ENCODE results near the gene FUNDC1. TPM values are rescaled to one million over a fixed set of nuclear protein-coding genes. Genes with fewer than 3 reads are reported as not detected.

Gene FUNDC1
- total RNA-seq, 1 donor from 2014 or later, result 17.0 TPM

DNA sequence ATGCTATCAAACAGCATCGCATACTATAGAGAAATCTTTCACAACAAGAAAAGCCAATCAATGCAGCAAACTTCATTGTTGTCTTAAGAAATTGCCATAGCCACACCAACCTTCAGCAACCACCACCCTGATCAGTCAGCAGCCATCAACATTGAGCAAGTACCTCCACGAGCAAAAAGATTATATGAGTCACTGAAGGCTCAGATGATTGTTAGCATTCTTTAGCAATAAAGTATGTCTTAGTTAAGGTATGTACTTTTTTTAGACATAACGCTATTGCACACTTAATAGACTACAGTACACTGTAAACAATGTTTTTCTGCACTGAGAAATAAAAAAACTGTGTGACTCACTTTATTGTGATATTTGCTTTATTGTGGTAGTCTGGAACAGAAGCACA is 37.8 kb upstream of the FUNDC1 start:
- Histone ChIP-seq H3K9me3 (ENCODE audit: insufficient read depth, low read depth, low read length) (no peaks in the 10 kb centered on the region), H3K27ac (ENCODE audit: low read depth, low read length) (no peak overlapping the region), H3K4me2 (ENCODE audit: low read length) (no peak overlapping the region), H2AFZ (ENCODE audit: low read depth, low read length) (no peak overlapping the region), H3K36me3 (ENCODE audit: insufficient read depth, low read length) (no peaks in the 10 kb centered on the region), H3K4me3 (ENCODE audit: insufficient read depth, low read depth, low read length) (no peak overlapping the region), H3K79me2 (ENCODE audit: insufficient read depth, low read length) (no peaks in the 10 kb centered on the region), H3K27me3 (ENCODE audit: insufficient read depth, low read length) (no peaks in the 10 kb centered on the region), H3K4me1 (ENCODE audit: insufficient read depth, low read length) (no peaks in the 10 kb centered on the region), H3K9ac (ENCODE audit: low read length) (no peak overlapping the region), H4K20me1 (ENCODE audit: insufficient read depth, low read length) (no peaks in the 10 kb centered on the region)
- FAIRE-seq (peak; percentile 9), DNase-seq (ENCODE audit: low read depth) (peak; percentile 68)
- no peak overlapping the region for H3K4me3 Mint-ChIP-seq (ENCODE audit: unreplicated experiment)
- H3K4me1 Mint-ChIP-seq (ENCODE audit: low read depth, unreplicated experiment), result peaks cover 2% of the 10 kb centered on the region
- no peaks in the 10 kb centered on the region for H3K36me3 Mint-ChIP-seq (ENCODE audit: low read depth, unreplicated experiment)
- H3K27me3 Mint-ChIP-seq (ENCODE audit: low read depth, unreplicated experiment), result no peaks in the 10 kb centered on the region
- H3K9me3 Mint-ChIP-seq (ENCODE audit: unreplicated experiment), result no peaks in the 10 kb centered on the region
- H3K27ac Mint-ChIP-seq (ENCODE audit: unreplicated experiment), result peak overlapping the region; percentile 62
- TF ChIP-seq EZH2 (IDR thresholded peaks at IDR 0.05; ENCODE audit: insufficient read depth, low read length), result no peak
- TF ChIP-seq, protein P1, sequence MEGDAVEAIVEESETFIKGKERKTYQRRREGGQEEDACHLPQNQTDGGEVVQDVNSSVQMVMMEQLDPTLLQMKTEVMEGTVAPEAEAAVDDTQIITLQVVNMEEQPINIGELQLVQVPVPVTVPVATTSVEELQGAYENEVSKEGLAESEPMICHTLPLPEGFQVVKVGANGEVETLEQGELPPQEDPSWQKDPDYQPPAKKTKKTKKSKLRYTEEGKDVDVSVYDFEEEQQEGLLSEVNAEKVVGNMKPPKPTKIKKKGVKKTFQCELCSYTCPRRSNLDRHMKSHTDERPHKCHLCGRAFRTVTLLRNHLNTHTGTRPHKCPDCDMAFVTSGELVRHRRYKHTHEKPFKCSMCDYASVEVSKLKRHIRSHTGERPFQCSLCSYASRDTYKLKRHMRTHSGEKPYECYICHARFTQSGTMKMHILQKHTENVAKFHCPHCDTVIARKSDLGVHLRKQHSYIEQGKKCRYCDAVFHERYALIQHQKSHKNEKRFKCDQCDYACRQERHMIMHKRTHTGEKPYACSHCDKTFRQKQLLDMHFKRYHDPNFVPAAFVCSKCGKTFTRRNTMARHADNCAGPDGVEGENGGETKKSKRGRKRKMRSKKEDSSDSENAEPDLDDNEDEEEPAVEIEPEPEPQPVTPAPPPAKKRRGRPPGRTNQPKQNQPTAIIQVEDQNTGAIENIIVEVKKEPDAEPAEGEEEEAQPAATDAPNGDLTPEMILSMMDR (IDR thresholded peaks at IDR 0.05; ENCODE audit: insufficient read depth, low read depth, low read length), result no peak

DNA sequence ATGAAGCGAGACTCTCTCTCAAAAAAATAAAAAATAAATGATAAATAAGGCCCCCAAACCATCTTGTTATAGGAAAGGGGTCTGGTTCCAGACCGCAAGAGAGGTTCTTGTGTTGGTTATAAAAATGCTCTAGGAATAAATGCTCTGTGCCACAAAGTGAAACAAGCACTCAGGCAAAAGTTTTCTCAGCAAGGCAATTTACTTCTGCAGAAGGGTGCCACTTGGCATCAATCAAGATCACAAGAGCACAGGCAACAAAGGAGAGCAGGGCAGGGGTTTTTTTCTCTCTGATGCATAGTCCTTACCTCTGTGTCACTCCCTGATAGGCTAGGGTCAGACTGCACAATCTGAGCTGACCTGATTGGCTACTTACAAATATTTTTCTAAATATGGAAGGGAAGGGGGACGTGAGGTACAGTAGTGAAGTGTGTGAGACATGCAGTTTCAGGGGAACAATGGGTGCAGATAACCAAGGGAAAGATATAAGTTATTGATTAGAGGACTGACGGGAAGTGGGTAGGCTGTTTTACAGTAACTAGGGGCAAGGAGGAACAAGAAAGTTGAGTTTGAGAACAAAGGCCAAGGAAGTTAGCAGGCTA is 29.8 kb upstream of the FUNDC1 start:
- no peak for FAIRE-seq
- H3K4me1 Mint-ChIP-seq (ENCODE audit: low read depth, unreplicated experiment), result no peaks in the 10 kb centered on the region
- no peak overlapping the region for H3K4me3 Mint-ChIP-seq (ENCODE audit: unreplicated experiment)
- peaks cover 5% of the 10 kb centered on the region for H3K9me3 Mint-ChIP-seq (ENCODE audit: unreplicated experiment)
- H3K4me3 ChIP-seq (ENCODE audit: insufficient read depth, low read depth, low read length), result no peak overlapping the region
- DNase-seq (ENCODE audit: low read depth), result no peak
- H3K36me3 ChIP-seq (ENCODE audit: insufficient read depth, low read length), result no peaks in the 10 kb centered on the region
- no peak overlapping the region for H3K27ac ChIP-seq (ENCODE audit: low read depth, low read length)
- no peaks in the 10 kb centered on the region for H3K27me3 ChIP-seq (ENCODE audit: insufficient read depth, low read length)
- H3K36me3 Mint-ChIP-seq (ENCODE audit: low read depth, unreplicated experiment), result peaks cover 3% of the 10 kb centered on the region
- no peaks in the 10 kb centered on the region for H3K79me2 ChIP-seq (ENCODE audit: insufficient read depth, low read length)
- H3K9me3 ChIP-seq (ENCODE audit: insufficient read depth, low read depth, low read length), result no peaks in the 10 kb centered on the region
- H4K20me1 ChIP-seq (ENCODE audit: insufficient read depth, low read length), result no peaks in the 10 kb centered on the region
- no peak overlapping the region for H2AFZ ChIP-seq (ENCODE audit: low read depth, low read length)
- no peak overlapping the region for H3K4me2 ChIP-seq (ENCODE audit: low read length)
- H3K4me1 ChIP-seq (ENCODE audit: insufficient read depth, low read length), result no peaks in the 10 kb centered on the region
- no peak overlapping the region for H3K27ac Mint-ChIP-seq (ENCODE audit: unreplicated experiment)
- TF ChIP-seq, protein P1 (IDR thresholded peaks at IDR 0.05; ENCODE audit: insufficient read depth, low read depth, low read length), result no peak
- TF ChIP-seq EZH2 (IDR thresholded peaks at IDR 0.05; ENCODE audit: insufficient read depth, low read length), result no peak
- no peaks in the 10 kb centered on the region for H3K27me3 Mint-ChIP-seq (ENCODE audit: low read depth, unreplicated experiment)
- no peak overlapping the region for H3K9ac ChIP-seq (ENCODE audit: low read length)

DNA sequence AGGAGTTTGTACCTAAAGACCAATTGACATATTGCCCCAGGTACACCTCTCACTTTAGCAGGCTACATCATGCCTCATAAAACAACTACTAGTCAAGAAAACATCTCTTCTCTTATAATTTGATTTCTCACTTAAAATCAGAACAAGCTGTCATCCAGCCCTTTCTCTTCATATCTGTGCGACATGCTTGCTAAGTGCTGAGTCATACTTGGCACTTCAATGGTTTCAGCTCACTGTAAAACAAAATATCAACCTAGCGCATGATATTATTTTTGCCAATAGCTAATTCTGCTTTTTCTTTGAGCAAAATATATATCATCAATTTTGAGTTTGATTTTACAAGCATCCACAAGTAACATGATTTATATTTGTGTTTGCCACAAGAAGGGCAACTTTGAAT is 27.9 kb upstream of the FUNDC1 start:
- H3K9me3 Mint-ChIP-seq (ENCODE audit: unreplicated experiment), result peaks cover 5% of the 10 kb centered on the region
- DNase-seq (ENCODE audit: low read depth) (peak; percentile 12), FAIRE-seq (no peak)
- no peak overlapping the region for H3K9ac ChIP-seq (ENCODE audit: low read length)
- H3K36me3 ChIP-seq (ENCODE audit: insufficient read depth, low read length), result no peaks in the 10 kb centered on the region
- H2AFZ ChIP-seq (ENCODE audit: low read depth, low read length), result no peak overlapping the region
- peaks cover 3% of the 10 kb centered on the region for H3K36me3 Mint-ChIP-seq (ENCODE audit: low read depth, unreplicated experiment)
- no peak overlapping the region for H3K4me3 ChIP-seq (ENCODE audit: insufficient read depth, low read depth, low read length)
- H3K4me1 Mint-ChIP-seq (ENCODE audit: low read depth, unreplicated experiment), result no peaks in the 10 kb centered on the region
- TF ChIP-seq, protein P1 (IDR thresholded peaks at IDR 0.05; ENCODE audit: insufficient read depth, low read depth, low read length), result no peak
- TF ChIP-seq EZH2 (IDR thresholded peaks at IDR 0.05; ENCODE audit: insufficient read depth, low read length), result no peak
- no peak overlapping the region for H3K27ac ChIP-seq (ENCODE audit: low read depth, low read length)
- no peaks in the 10 kb centered on the region for H3K4me1 ChIP-seq (ENCODE audit: insufficient read depth, low read length)
- no peaks in the 10 kb centered on the region for H3K27me3 ChIP-seq (ENCODE audit: insufficient read depth, low read length)
- no peaks in the 10 kb centered on the region for H3K9me3 ChIP-seq (ENCODE audit: insufficient read depth, low read depth, low read length)
- H3K27me3 Mint-ChIP-seq (ENCODE audit: low read depth, unreplicated experiment), result no peaks in the 10 kb centered on the region
- no peak overlapping the region for H3K4me3 Mint-ChIP-seq (ENCODE audit: unreplicated experiment)
- no peak overlapping the region for H3K27ac Mint-ChIP-seq (ENCODE audit: unreplicated experiment)
- H3K79me2 ChIP-seq (ENCODE audit: insufficient read depth, low read length), result no peaks in the 10 kb centered on the region
- H3K4me2 ChIP-seq (ENCODE audit: low read length), result no peak overlapping the region
- no peaks in the 10 kb centered on the region for H4K20me1 ChIP-seq (ENCODE audit: insufficient read depth, low read length)
